IPS-18c (cell line): ENCODE measurements around the gene NOTUM.
"Not testable (repeated sequence)": the region's sequence is repeated elsewhere in the genome, so short reads cannot be mapped to it uniquely, and the experiment has no call there.

ENCODE experiments used
- H3K4me3 ChIP-seq: 2 replicates; pipeline ENCODE4 v1.7.0; 2013; ENCODE audit warnings: low read depth, mild to moderate bottlenecking, low read length, moderate library complexity; ENCODE audit not compliant: insufficient read depth
- H3K9me3 ChIP-seq: one replicate; pipeline ENCODE4 v1.6.1; 2013; ENCODE audit warnings: mild to moderate bottlenecking, low read length, moderate library complexity; ENCODE audit not compliant: control insufficient read depth, insufficient read depth

The NOTUM gene

DNA sequence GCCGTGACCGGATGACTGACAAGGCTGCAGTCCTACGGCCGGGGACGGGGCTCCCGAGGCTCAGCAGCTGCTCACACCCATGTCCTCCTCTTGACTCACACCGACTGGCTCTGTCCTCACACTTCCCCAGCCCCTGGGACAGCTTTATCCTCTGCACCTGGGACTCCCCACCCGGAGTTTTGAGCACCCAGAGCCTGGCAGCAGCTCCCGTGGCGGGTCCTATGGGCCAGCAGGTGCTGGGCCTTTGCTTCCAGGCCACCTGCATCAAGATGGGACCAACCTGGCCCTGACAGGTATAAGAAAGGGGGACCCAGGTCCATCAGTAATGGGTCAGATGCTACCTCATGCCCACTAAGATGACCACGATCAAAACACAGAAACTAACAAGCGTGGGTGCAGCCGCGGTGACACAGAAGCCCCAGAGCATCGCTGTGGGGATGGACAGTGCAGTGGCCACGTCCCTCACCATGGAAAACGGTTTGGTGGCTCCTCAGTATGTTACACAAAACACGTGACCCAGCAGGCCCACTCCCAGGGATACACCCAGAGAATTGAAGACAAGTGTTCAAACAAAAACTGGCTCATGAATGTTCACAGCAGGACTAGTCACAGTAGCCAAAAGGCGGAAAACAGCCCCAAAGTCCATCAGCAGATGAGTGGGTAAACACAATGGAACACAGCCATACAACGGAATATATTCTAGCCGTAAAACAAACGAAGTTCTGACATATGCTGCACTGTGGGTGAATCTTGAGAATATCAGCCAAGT, 3.3 kb upstream of the NOTUM start:
- no peak overlapping the region for H3K4me3 ChIP-seq
- no peaks in the 10 kb centered on the region for H3K9me3 ChIP-seq

GRCh38 chr17:81962499-81963441, 1.8 kb upstream of the NOTUM start:
- H3K9me3 ChIP-seq = no peaks in the 10 kb centered on the region
- no peak overlapping the region for H3K4me3 ChIP-seq

GRCh38 chr17:81961521-81962498, 823 bp upstream of the NOTUM start:
- peak overlapping the region; percentile 41 for H3K4me3 ChIP-seq

GRCh38 chr17:81960130-81960958, 643 bp downstream of the NOTUM start:
- no peaks in the 10 kb centered on the region for H3K9me3 ChIP-seq
- peak overlapping the region; percentile 38 for H3K4me3 ChIP-seq

More at GRCh38 chr17:81961521-81962498, 823 bp upstream of the NOTUM start:
- no peaks in the 10 kb centered on the region for H3K9me3 ChIP-seq

GRCh38 chr17:81959362-81960129, 1.4 kb downstream of the NOTUM start:
- H3K4me3 ChIP-seq = peak overlapping the region; percentile 41
- H3K9me3 ChIP-seq = no peaks in the 10 kb centered on the region

DNA sequence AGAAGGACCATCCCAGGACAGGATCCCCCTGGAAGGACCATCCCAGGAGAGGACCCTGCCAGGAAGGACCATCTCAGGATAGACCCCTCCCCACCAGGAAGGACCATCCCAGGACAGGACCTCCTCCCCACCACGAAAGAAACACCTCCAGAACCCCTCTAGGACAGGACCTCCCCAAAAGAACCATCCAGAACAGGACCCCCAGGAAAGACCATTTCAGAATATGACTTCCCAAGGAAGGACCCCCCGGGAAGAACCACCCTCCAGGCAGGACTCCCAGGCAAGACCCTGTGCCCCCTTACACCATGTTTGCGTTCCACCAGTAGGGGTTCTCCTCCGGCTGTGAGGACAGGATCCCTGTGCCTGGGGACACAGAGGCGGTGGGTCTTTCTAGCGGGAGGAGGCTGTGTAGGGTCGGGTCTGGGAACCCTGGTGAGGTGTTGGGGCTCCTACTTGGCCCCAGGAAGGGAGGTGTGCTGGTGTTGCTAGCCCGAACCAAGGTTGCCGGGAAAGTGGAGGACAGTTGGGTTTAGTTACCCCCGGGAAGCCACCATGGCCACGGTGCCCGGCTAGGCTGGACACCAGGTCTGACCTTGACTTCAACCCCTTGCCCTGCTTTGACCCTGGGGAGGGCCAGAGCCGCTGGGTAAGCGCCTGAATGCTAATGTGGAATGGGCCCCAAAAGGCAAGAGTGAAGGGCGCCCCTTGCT, 2.2 kb downstream of the NOTUM start:
- no peak overlapping the region; the same call in 1 of the 2 replicates for H3K4me3 ChIP-seq

GRCh38 chr17:81957691-81958432, 3.1 kb downstream of the NOTUM start:
- H3K9me3 ChIP-seq = peaks cover 2% of the 10 kb centered on the region
- no peak overlapping the region for H3K4me3 ChIP-seq

More for the DNA sequence above, 2.2 kb downstream of the NOTUM start:
- no peaks in the 10 kb centered on the region for H3K9me3 ChIP-seq

GRCh38 chr17:81956607-81957589, 4.1 kb downstream of the NOTUM start:
- no peak overlapping the region for H3K4me3 ChIP-seq
- peaks cover 2% of the 10 kb centered on the region for H3K9me3 ChIP-seq

DNA sequence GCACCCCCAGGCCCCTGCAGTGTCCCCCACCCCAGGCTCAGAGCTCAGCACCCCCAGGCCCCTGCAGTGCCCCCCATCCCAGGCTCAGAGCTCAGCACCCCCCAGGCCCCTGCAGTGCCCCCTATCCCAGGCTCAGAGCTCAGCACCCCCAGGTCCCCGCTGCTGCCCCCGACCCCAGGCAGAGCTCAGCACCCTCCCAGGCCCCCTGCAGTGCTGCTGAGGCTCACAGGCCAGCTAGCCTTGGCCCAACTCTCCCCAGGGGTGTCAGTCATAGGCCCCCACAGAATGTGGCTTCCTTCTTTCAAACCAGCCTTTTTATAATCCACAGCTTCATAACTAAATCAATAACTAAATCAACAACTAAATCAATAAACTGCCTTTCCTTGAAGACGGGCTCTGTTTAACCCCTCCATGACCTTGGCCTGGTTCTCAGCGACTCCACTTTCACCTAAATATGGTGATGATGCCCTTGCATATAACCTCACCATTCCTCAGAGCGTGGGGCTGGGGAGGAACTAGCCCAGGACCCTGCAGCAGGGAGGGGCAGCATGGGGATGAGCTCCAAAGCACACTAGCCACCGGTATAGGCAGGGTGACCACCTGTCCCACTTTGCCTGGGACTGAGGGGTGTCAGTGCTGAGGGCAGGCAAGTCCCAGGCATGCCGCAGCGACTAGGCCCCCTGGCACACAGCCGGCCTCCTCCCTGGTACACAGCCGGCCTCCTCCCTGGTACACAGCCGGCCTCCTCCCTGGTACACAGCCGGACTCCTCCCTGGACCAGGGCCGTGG, 5.0 kb downstream of the NOTUM start:
- no peak overlapping the region for H3K4me3 ChIP-seq
- H3K9me3 ChIP-seq = peaks cover 2% of the 10 kb centered on the region

DNA sequence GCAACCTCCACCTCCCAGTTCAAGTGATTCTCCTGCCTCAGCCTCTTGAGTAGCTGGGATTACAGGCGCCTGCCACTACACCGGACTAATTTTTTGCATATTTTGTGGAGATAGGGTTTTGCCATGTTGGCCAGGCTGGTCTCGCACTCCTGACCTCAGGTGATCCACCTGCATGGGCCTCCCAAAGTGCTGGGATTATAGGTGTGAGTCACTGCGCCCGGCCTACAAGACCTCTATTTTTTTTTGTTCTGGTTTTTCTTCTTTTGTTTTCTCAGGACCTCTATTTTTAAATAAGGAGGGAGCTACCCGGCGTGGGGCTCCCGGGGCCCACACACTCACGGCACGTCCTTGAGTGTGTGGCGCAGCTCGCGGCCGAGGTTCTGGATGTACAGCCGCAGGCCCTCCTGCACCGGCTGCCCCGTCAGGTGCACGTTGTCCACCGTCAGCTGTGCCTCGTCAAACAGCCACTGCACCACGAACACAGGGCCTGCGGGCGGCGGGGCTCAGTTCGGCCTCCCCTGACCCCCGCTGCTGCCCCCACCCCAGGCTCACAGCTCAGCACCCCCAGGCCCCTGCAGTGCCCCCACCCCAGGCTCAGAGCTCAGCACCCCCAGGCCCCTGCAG, 5.8 kb downstream of the NOTUM start:
- Histone ChIP-seq H3K9me3 (peaks cover 2% of the 10 kb centered on the region), H3K4me3 (no peak overlapping the region)

DNA sequence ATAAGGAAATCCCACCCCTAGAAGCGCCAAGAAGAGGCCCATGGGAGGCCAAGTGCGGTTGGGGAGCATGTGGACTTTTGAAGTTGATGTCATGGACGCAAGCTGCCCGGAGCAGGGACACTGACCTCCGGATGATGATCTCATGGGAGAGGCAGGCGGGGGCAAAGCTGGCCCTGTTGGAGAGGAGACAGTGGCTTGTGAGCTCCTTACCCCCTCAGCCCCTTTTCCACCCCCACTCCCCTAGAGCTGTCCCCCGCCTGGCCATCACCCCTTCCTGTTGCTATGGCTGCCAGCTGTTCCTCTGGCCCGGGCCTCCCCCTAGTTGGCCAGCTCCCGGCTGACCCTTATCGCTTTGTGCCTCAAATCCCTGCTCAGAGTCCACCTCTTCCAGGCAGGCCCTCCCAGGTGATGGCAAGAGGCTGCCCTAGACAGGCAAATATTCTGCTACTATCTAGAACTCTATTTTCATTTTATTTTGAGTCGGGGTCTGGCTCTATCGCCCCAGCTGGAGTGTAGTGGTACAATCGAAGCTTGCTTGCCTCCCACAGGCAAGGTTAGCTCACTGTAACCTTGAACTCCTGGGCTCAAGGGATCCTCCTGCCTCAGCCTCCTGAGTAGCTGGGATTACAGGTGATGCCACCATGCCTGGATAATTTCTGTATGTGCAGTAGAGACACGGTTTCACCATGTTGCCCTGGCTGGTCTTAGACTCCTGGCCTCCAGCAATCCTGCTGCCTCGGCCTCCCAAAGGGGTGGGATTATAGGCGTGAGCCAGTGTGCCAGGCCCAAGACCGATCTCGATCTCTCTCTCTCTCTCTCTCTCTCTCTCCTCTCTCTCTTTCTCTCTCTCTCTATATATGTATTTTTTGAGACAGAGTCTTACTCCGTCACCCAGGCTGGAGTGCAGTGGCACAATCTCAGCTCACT, 6.6 kb downstream of the NOTUM start:
- peaks cover 2% of the 10 kb centered on the region for H3K9me3 ChIP-seq
- H3K4me3 ChIP-seq = no peak overlapping the region

DNA sequence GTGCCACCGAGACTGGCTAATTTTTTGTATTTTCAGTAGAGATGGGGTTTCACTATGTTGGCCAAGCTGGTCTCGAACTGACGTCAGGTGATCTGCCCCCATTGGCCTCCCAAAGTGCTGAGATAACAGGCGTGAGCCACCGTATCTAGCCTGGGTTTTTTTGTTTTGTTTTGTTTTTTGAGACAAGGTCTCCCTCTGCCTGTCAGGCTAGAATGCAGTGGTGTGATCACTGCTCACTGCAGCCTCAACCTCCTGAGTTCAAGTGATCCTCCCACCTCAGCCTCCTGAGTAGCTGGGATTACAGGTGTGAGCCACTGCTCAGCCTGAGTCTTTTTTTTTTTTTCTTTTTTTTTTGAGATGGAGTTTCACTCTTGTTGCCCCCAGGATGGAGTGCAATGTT, 7.5 kb downstream of the NOTUM start:
- H3K4me3 ChIP-seq, H3K9me3 ChIP-seq: not testable (repeated sequence)
